GM06990 (cell line): ENCODE measurements around the gene PRKACB.
A peak's percentile ranks its signal among the peaks of the same experiment; 100 is the strongest.

ENCODE experiments used
- DNase-seq: peaks from one replicate; pipeline ENCODE4 v3.0.0-alpha.2; 2011; ENCODE audit not compliant: insufficient read length; ENCODE audit errors: extremely low read depth
- H3K27me3 ChIP-seq: replicated peaks from 2 replicates; pipeline ENCODE4 v1.6.0; 2011; ENCODE audit warnings: low read length; ENCODE audit not compliant: control insufficient read depth, insufficient read depth
- H3K36me3 ChIP-seq: 2 replicates; pipeline ENCODE4 v1.5.1; 2011; ENCODE audit warnings: low read length; ENCODE audit not compliant: control insufficient read depth, insufficient read depth
- H3K4me3 ChIP-seq: replicated peaks from 2 replicates; pipeline ENCODE4 v1.5.1; 2011; ENCODE audit warnings: low read depth, mild to moderate bottlenecking, control low read depth, low read length
- TF ChIP-seq, protein P1 (sequence below): IDR thresholded peaks from 2 replicates; pipeline ENCODE4 v1.5.1; 2011; ENCODE audit warnings: low read length, control low read depth, mild to moderate bottlenecking, inconsistent platforms; ENCODE audit not compliant: insufficient read depth, poor library complexity, severe bottlenecking

PRKACB gene

DNA sequence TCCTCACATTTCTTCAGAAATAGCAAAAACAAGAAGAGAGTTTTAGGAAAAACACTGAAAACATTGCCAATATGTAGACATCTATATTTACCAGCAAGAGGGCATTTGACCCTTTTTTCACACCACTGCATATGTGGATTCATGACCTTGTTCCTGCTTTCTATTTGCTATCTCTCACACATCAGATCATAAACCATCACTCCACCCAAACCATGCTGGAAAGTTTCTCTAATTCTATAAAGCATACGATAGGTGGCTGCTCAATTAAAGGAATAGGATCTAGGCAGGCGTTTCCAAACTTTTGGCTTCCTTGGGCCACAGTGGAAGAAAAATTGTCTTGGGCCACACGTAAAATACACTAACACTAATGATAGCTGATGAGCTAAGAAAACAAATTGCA is 121.8 kb downstream of the PRKACB start:
- H3K4me3 ChIP-seq: no peak overlapping the region
- no peaks in the 10 kb centered on the region for H3K27me3 ChIP-seq
- TF ChIP-seq, protein P1, sequence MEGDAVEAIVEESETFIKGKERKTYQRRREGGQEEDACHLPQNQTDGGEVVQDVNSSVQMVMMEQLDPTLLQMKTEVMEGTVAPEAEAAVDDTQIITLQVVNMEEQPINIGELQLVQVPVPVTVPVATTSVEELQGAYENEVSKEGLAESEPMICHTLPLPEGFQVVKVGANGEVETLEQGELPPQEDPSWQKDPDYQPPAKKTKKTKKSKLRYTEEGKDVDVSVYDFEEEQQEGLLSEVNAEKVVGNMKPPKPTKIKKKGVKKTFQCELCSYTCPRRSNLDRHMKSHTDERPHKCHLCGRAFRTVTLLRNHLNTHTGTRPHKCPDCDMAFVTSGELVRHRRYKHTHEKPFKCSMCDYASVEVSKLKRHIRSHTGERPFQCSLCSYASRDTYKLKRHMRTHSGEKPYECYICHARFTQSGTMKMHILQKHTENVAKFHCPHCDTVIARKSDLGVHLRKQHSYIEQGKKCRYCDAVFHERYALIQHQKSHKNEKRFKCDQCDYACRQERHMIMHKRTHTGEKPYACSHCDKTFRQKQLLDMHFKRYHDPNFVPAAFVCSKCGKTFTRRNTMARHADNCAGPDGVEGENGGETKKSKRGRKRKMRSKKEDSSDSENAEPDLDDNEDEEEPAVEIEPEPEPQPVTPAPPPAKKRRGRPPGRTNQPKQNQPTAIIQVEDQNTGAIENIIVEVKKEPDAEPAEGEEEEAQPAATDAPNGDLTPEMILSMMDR: no peak
- no peak for DNase-seq
- H3K36me3 ChIP-seq: no peaks in the 10 kb centered on the region

DNA sequence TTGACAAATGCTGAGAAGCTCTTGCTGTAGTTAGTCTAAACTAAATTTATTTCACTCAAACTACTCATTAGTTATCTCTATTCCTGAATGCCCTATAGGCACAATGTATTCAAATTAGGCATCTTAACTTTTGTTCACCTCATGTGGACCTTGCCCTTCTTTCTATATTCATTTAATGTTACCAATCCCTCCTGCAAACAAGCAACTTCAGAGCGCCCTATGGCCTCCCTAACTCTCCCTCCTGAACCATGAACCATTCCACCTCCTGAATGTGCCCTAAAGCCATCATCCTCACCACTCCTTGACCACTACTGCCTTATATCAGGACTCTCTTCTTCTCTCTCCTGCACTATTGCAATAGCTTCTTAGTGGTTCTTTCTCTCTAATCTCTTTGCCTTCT is 122.7 kb downstream of the PRKACB start:
- DNase-seq: no peak
- TF ChIP-seq, protein P1: no peak
- Histone ChIP-seq H3K4me3 (no peak overlapping the region), H3K27me3 (no peaks in the 10 kb centered on the region), H3K36me3 (no peaks in the 10 kb centered on the region)

GRCh38 chr1:84267476-84267875 is 123.4 kb downstream of the PRKACB start:
- DNase-seq: no peak
- Histone ChIP-seq H3K4me3 (no peak overlapping the region), H3K27me3 (no peaks in the 10 kb centered on the region), H3K36me3 (no peaks in the 10 kb centered on the region)
- TF ChIP-seq, protein P1: no peak

GRCh38 chr1:84268346-84268745 is 124.3 kb downstream of the PRKACB start:
- Histone ChIP-seq H3K36me3 (no peaks in the 10 kb centered on the region), H3K27me3 (no peaks in the 10 kb centered on the region), H3K4me3 (no peak overlapping the region)
- DNase-seq: no peak
- TF ChIP-seq, protein P1: no peak

DNA sequence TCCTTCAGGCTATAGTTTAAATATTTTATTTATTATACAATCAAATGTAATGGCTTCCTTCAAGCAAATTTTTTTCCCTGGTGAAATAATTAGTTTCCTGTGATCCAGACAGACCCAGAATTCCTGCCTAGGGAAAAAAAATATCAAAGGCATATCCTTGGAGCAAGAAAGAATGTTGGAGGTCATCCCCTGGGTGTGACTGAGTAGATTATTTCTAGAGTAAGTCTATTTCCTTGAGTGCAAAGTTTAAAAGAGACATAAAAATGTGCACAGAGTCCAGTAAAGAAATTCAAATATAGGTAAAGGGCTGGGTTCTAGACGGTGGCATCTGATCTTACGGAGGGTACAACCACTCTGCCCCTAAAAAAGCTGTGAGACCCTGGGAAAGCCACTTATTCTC is 125.2 kb downstream of the PRKACB start:
- DNase-seq: no peak
- Histone ChIP-seq H3K27me3 (no peaks in the 10 kb centered on the region), H3K4me3 (no peak overlapping the region), H3K36me3 (no peaks in the 10 kb centered on the region)
- TF ChIP-seq, protein P1: no peak

DNA sequence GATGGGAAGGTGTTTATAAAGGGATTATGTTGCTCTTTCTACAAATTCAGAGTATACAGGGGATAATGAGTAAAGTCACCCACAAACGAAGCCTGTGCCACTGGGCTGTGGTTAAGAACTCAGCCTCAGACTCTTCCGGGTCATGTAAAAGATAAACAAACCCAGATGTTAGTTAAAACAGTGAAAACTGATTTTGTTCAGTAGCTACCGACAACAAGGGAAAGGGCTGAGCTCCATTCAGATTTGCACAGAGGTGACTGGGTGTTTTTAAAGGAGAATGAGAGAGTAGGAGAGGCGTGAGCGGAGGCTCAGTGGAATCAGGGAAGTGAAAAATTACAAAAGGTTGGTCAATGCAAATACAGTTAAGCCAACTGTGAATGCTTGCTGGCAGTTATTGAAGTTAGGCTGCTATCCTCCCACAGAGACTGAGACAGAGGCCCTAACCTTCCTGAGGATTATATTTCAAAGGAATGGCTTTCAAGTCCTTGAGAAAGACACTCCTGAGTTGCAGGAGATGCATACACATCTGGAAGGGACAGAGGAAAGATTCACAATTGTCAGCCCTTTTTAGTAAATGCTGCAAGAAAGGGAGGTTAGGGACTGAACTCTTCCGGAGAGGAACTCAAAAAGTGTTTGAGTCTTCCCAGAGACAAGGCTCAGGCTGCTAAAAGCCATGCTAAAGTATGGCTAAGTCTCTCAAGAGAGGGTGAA is 127.5 kb downstream of the PRKACB start:
- DNase-seq: peak; percentile 25
- Histone ChIP-seq H3K27me3 (no peaks in the 10 kb centered on the region), H3K4me3 (no peak overlapping the region), H3K36me3 (no peaks in the 10 kb centered on the region)
- TF ChIP-seq, protein P1: no peak
